IMR-90 (cell line): Measurements from ENCODE around the gene SEC31B. TPM values are rescaled to one million over a fixed set of nuclear protein-coding genes. Genes with fewer than 3 reads are reported as not detected.

Experiments
- ATAC-seq: fragments of 200-7000 bp; cut with Tn5 transposase; 2 replicates; pipeline ENCODE4 v1.9.1; 2020; ENCODE audit warnings: low read depth, mild to moderate bottlenecking, moderate library complexity
- BruUV-seq: library from RNA; stranded (reverse); fragments of 400-500 nt; replicated peaks from 2 replicates; lab custom pipeline; 2021; lab: Mats Ljungman, UMichigan
- CTCF ChIA-PET: fragments of 300-600 bp; formaldehyde crosslinking; extraction: SDS; loops from one replicate; lab custom pipeline; 2021; ENCODE audit warnings: antibody characterized with exemption; lab: Yijun Ruan, JAX
- POLR2A ChIA-PET: fragments of 300-600 bp; sonication (Branson Sonifier 250); formaldehyde crosslinking; loops from one replicate; lab custom pipeline; 2022; ENCODE audit warnings: antibody characterized with exemption; ENCODE audit not compliant: unreplicated experiment; lab: Charles Lee
- DNase-seq: peaks from one replicate; pipeline ENCODE4 v3.0.0; 2013
- H2AFZ ChIP-seq: replicated peaks from 2 replicates; pipeline ENCODE3; 2013; ENCODE audit warnings: low read length, mild to moderate bottlenecking; ENCODE audit not compliant: poor library complexity
- H2AK5ac ChIP-seq: 2 replicates; pipeline ENCODE4 v1.6.1; 2013; ENCODE audit warnings: low read depth, low read length, inconsistent platforms
- H2AK9ac ChIP-seq: replicated peaks from 2 replicates; pipeline ENCODE3; 2013; ENCODE audit warnings: mild to moderate bottlenecking, low read depth, low read length, moderate library complexity; ENCODE audit not compliant: poor library complexity
- H2BK120ac ChIP-seq: 2 replicates; pipeline ENCODE4 v1.6.1; 2013; ENCODE audit warnings: low read depth, low read length, inconsistent platforms
- H2BK15ac ChIP-seq: 3 replicates; pipeline ENCODE4 v1.6.1; 2013; ENCODE audit warnings: low read depth, low read length, inconsistent platforms
- H2BK20ac ChIP-seq: 2 replicates; pipeline ENCODE4 v1.6.1; 2013; ENCODE audit warnings: low read depth, mild to moderate bottlenecking, inconsistent platforms, low read length, moderate library complexity
- H2BK5ac ChIP-seq: 2 replicates; pipeline ENCODE4 v1.6.1; 2013; ENCODE audit warnings: mild to moderate bottlenecking, low read depth, low read length, inconsistent platforms; ENCODE audit not compliant: poor library complexity, severe bottlenecking
- H3K14ac ChIP-seq: replicated peaks from 2 replicates; pipeline ENCODE4 v1.6.1; 2013; ENCODE audit warnings: low read depth, low read length, inconsistent platforms
- H3K18ac ChIP-seq: 2 replicates; pipeline ENCODE4 v1.6.1; 2013; ENCODE audit warnings: low read depth, low read length, control low read depth
- H3K23ac ChIP-seq: 2 replicates; pipeline ENCODE4 v1.6.1; 2013; ENCODE audit warnings: low read depth, low read length, inconsistent platforms
- H3K27ac ChIP-seq: 2 replicates; pipeline ENCODE4 v1.5.1; 2013; ENCODE audit warnings: mild to moderate bottlenecking, control low read depth, low read length; ENCODE audit not compliant: insufficient read depth
- H3K27me3 ChIP-seq: 2 replicates; pipeline ENCODE4 v1.6.1; 2013; ENCODE audit warnings: low read length; ENCODE audit not compliant: control insufficient read depth, insufficient read depth
- H3K36me3 ChIP-seq: 2 replicates; pipeline ENCODE4 v1.6.1; 2013; ENCODE audit warnings: low read length, mixed read lengths; ENCODE audit not compliant: control insufficient read depth, insufficient read depth
- H3K4ac ChIP-seq: 2 replicates; pipeline ENCODE4 v1.6.1; 2013; ENCODE audit warnings: low read depth, low read length, inconsistent platforms
- H3K4me1 ChIP-seq: 2 replicates; pipeline ENCODE4 v1.6.1; 2013; ENCODE audit warnings: low read length, mixed read lengths; ENCODE audit not compliant: control insufficient read depth, insufficient read depth
- H3K4me2 ChIP-seq: 2 replicates; pipeline ENCODE4 v1.6.1; 2013; ENCODE audit warnings: low read depth, mild to moderate bottlenecking, control low read depth, low read length, moderate library complexity
- H3K4me3 ChIP-seq: 2 replicates; pipeline ENCODE4 v1.5.1; 2013; ENCODE audit warnings: low read depth, mild to moderate bottlenecking, control low read depth, low read length, moderate library complexity; ENCODE audit not compliant: insufficient read depth
- H3K56ac ChIP-seq: 2 replicates; pipeline ENCODE4 v1.6.1; 2013; ENCODE audit warnings: low read length, inconsistent platforms; ENCODE audit not compliant: insufficient read depth; ENCODE audit errors: extremely low read depth
- H3K79me1 ChIP-seq, 2 experiments: 2 replicates each; pipeline ENCODE4 v1.6.1; 2013; ENCODE audit warnings: low read length in 2 of 2, inconsistent platforms in 1 of 2, low read depth in 1 of 2
- H3K9ac ChIP-seq: 2 replicates; pipeline ENCODE4 v1.6.1; 2013; ENCODE audit warnings: low read depth, low read length, control low read depth
- H3K9me1 ChIP-seq: 2 replicates; pipeline ENCODE4 v1.6.1; 2013; ENCODE audit warnings: low read length, inconsistent platforms; ENCODE audit not compliant: insufficient read depth
- H3K9me3 ChIP-seq: 2 replicates; pipeline ENCODE4 v1.6.1; 2013; ENCODE audit warnings: low read length; ENCODE audit not compliant: control insufficient read depth, insufficient read depth
- H4K20me1 ChIP-seq: 2 replicates; pipeline ENCODE4 v1.6.1; 2013; ENCODE audit warnings: low read length, inconsistent platforms; ENCODE audit not compliant: insufficient read depth
- H4K5ac ChIP-seq: 2 replicates; pipeline ENCODE4 v1.6.1; 2013; ENCODE audit warnings: mild to moderate bottlenecking, low read depth, low read length, control low read depth
- H4K8ac ChIP-seq, 2 experiments: 2 replicates each; pipeline ENCODE4 v1.6.1; 2013; ENCODE audit warnings: low read depth in 2 of 2, low read length in 2 of 2, control low read depth in 1 of 2, inconsistent platforms in 1 of 2
- H4K91ac ChIP-seq: 2 replicates; pipeline ENCODE4 v1.6.1; 2013; ENCODE audit warnings: low read depth, low read length, inconsistent platforms; ENCODE audit not compliant: insufficient read depth
- BHLHE40 ChIP-seq: fragments of 150-350 bp; IDR thresholded peaks from 2 replicates; pipeline ENCODE4 v1.6.1; 2016; ENCODE audit warnings: mild to moderate bottlenecking, low read depth, low read length
- CEBPB ChIP-seq: IDR thresholded peaks from 2 replicates; pipeline ENCODE4 v1.6.1; 2012; ENCODE audit warnings: low read depth, low read length, improper control_type of control experiment
- CHD1 ChIP-seq: IDR thresholded peaks from 2 replicates; pipeline ENCODE4 v1.6.1; 2012; ENCODE audit warnings: low read depth, low read length, improper control_type of control experiment
- CTCF ChIP-seq: conservative IDR thresholded peaks from 2 replicates; pipeline ENCODE4 v1.5.1; 2012; ENCODE audit warnings: mild to moderate bottlenecking, low read depth, low read length, improper control_type of control experiment
- FOS ChIP-seq: fragments of 150-350 bp; IDR thresholded peaks from 2 replicates; pipeline ENCODE4 v1.6.1; 2016; ENCODE audit warnings: low read depth, low read length
- MAFK ChIP-seq: IDR thresholded peaks from 2 replicates; pipeline ENCODE4 v1.6.1; 2012; ENCODE audit warnings: low read depth, low read length, improper control_type of control experiment
- MAZ ChIP-seq: IDR thresholded peaks from 2 replicates; pipeline ENCODE4 v1.6.1; 2012; ENCODE audit warnings: low read depth, mild to moderate bottlenecking, low read length, improper control_type of control experiment, moderate library complexity, borderline replicate concordance
- MXI1 ChIP-seq: IDR thresholded peaks from 2 replicates; pipeline ENCODE4 v1.6.1; 2012; ENCODE audit warnings: low read depth, mild to moderate bottlenecking, low read length, moderate library complexity, borderline replicate concordance
- NFE2L2 ChIP-seq: fragments of 150-350 bp; IDR thresholded peaks from 2 replicates; pipeline ENCODE4 v1.6.1; 2016; ENCODE audit warnings: low read depth, mild to moderate bottlenecking, low read length
- POLR2A ChIP-seq: IDR thresholded peaks from 2 replicates; pipeline ENCODE4 v1.6.1; 2012; ENCODE audit warnings: mild to moderate bottlenecking, low read depth, low read length
- RAD21 ChIP-seq: IDR thresholded peaks from 2 replicates; pipeline ENCODE4 v1.6.1; 2012; ENCODE audit warnings: low read length, improper control_type of control experiment
- RCOR1 ChIP-seq: IDR thresholded peaks from 2 replicates; pipeline ENCODE4 v1.6.1; 2012; ENCODE audit warnings: mild to moderate bottlenecking, low read length, improper control_type of control experiment; ENCODE audit not compliant: insufficient replicate concordance
- RFX5 ChIP-seq: IDR thresholded peaks from 2 replicates; pipeline ENCODE4 v1.8.0; 2012; ENCODE audit warnings: low read depth, mild to moderate bottlenecking, low read length, moderate library complexity
- SMC3 ChIP-seq: fragments of 150-350 bp; IDR thresholded peaks from 2 replicates; pipeline ENCODE4 v1.6.1; 2016; ENCODE audit warnings: low read depth, mild to moderate bottlenecking, antibody characterized with exemption, low read length, moderate library complexity
- WGBS, 2 experiments: methylation state at CpG; one replicate each; pipeline versions ENCODE4 v1.1.5 to v1.1.7; 2013; ENCODE audit warnings: missing lambda C conversion rate in 2 of 2; ENCODE audit not compliant: insufficient read length in 1 of 2; ENCODE audit errors: extremely low coverage in 2 of 2; 5-methylcytosine and 5-hydroxymethylcytosine counted together
- dilution Hi-C: fragments of 300-500 bp; cut with HindIII; formaldehyde crosslinking; loops from one replicate; pipeline ENCODE4 v1.14.3; 2018; ENCODE audit warnings: low sequenced_read_pairs; ENCODE audit not compliant: unreplicated experiment
- in situ Hi-C: fragments of 300-500 bp; cut with MboI; formaldehyde crosslinking; loops from 3 replicates; pipeline ENCODE4 v1.14.3; 2019; ENCODE audit warnings: low sequenced_read_pairs, inconsistent platforms, mixed read lengths
- intact Hi-C: fragments of 100-400 bp; cut with micrococcal nuclease; formaldehyde crosslinking; loops from 2 replicates; pipeline ENCODE4 v1.10.0; 2022
- polyA plus RNA-seq, 3 experiments: library from polyadenylated mRNA; depleted of rRNA; stranded (reverse); fragments of >200 nt; gene quantifications; 2 replicates each; pipeline ENCODE4 v1.2.3, GENCODE V29; 2012; ENCODE audit warnings: low replicate concordance in 1 of 3
- total RNA-seq: library from RNA; depleted of rRNA; stranded (reverse); fragments of >200 nt; gene quantifications from 2 replicates; pipeline ENCODE4 v1.2.3, GENCODE V29; 2012
- TF ChIP-seq, protein P1 (sequence below): fragments of 150-350 bp; IDR thresholded peaks from 2 replicates; pipeline ENCODE4 v1.6.1; 2016; ENCODE audit warnings: low read depth, mild to moderate bottlenecking, low read length, moderate library complexity, borderline replicate concordance
- TF ChIP-seq, protein P2 (sequence below): fragments of 150-350 bp; IDR thresholded peaks from 2 replicates; pipeline ENCODE4 v1.6.1; 2017; ENCODE audit warnings: mild to moderate bottlenecking, antibody characterized with exemption, low read length, low read depth

Gene SEC31B
- total and polyA plus RNA-seq, 2 of the 4 experiments (the other 2 are of a cell fraction): 1.3 to 8.1 TPM

GRCh38 chr10:100553929-100554328 is 34.3 kb upstream of the SEC31B start:
- Histone ChIP-seq H4K20me1 (0 out of 2 replicates have a peak, but pooled peaks cover 3% of the 10 kb centered on the region), H4K8ac (no peak overlapping the region), H3K79me1 (no peaks in the 10 kb centered on the region), H3K27ac (no peak overlapping the region), H3K56ac (no peak overlapping the region), H3K4me3 (no peak overlapping the region), H3K23ac (no peak overlapping the region), H2BK15ac (no peak overlapping the region), H2BK120ac (no peak overlapping the region), H4K5ac (no peak overlapping the region), H2AK9ac (no peak overlapping the region), H2AK5ac (no peak overlapping the region), H3K4me1 (no peaks in the 10 kb centered on the region), H3K27me3 (no peaks in the 10 kb centered on the region), H3K36me3 (peaks cover 37% of the 10 kb centered on the region), H3K9me1 (peaks cover 3% of the 10 kb centered on the region; the same call in 1 of the 2 replicates), H4K91ac (no peak overlapping the region), H3K9ac (no peak overlapping the region), H3K18ac (no peak overlapping the region), H2BK20ac (no peak overlapping the region), H2BK5ac (no peak overlapping the region), H3K14ac (no peak overlapping the region), H3K9me3 (no peaks in the 10 kb centered on the region), H2AFZ (no peak overlapping the region), H3K4ac (no peak overlapping the region), H3K4me2 (no peak overlapping the region)
- no peak for ATAC-seq
- TF ChIP-seq POLR2A (no peak), RCOR1 (no peak), BHLHE40 (no peak), SMC3 (no peak), MAFK (no peak), RFX5 (no peak), CTCF (no peak), RAD21 (no peak), CHD1 (no peak), CEBPB (no peak), FOS (no peak), MXI1 (no peak), NFE2L2 (no peak), MAZ (no peak)
- TF ChIP-seq, protein P1, sequence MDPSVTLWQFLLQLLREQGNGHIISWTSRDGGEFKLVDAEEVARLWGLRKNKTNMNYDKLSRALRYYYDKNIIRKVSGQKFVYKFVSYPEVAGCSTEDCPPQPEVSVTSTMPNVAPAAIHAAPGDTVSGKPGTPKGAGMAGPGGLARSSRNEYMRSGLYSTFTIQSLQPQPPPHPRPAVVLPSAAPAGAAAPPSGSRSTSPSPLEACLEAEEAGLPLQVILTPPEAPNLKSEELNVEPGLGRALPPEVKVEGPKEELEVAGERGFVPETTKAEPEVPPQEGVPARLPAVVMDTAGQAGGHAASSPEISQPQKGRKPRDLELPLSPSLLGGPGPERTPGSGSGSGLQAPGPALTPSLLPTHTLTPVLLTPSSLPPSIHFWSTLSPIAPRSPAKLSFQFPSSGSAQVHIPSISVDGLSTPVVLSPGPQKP: no peak
- TF ChIP-seq, protein P2, sequence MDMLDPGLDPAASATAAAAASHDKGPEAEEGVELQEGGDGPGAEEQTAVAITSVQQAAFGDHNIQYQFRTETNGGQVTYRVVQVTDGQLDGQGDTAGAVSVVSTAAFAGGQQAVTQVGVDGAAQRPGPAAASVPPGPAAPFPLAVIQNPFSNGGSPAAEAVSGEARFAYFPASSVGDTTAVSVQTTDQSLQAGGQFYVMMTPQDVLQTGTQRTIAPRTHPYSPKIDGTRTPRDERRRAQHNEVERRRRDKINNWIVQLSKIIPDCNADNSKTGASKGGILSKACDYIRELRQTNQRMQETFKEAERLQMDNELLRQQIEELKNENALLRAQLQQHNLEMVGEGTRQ: no peak
- POLR2A ChIA-PET: no interaction called here
- no TSS peak for BruUV-seq
- dilution Hi-C loops: no loop called here
- WGBS, 2 experiments: no CpG with 5 or more reads among the region's 3 CpGs
- intact Hi-C loops: no loop called here
- CTCF ChIA-PET: no interaction called here
- DNase-seq: no peak
- in situ Hi-C loops: no loop called here
